Measurements from ENCODE around the gene CHST12.

- TF ChIP-seq GATA3 (IDR thresholded peaks at IDR 0.05; ENCODE audit: low read depth, low read length): no peak
- TF ChIP-seq GATA2 (IDR thresholded peaks at IDR 0.05; ENCODE audit: low read depth, low read length): no peak
These were observed 22.2 kb upstream of the CHST12 start for GRCh38 chr7:2381227-2381626.

All from SH-SY5Y (cell line).